ENCODE data around the gene TRIM54. TPM values are rescaled to one million over a fixed set of nuclear protein-coding genes. Genes with fewer than 3 reads are reported as not detected.
A peak's percentile ranks its signal among the peaks of the same experiment; 100 is the strongest.
"Not testable (repeated sequence)": the region's sequence is repeated elsewhere in the genome, so short reads cannot be mapped to it uniquely, and the experiment has no call there.

The TRIM54 gene
- total RNA-seq, 1 donor from 2014 or later: not detected

DNA sequence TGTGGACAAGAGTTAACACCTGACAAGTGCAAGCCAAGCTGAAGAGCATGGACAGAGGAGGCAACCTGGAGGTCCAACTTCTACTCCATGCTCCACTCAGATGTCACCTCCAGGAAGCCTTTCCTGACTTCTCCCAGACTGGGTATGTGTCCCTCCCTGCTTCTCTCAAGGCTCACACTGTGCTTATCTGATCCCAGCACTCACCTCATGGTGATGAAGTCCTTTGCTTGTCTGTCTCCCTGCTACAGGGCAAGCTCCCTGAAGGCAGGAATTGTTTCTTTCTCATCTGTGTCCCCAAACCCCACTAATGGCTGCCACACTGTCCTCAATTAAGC, 16.7 kb upstream of the TRIM54 start:
- no peak for DNase-seq (ENCODE audit: low spot score)
- Mint-ChIP-seq H3K27me3 (ENCODE audit: unreplicated experiment) (peaks cover 17% of the 10 kb centered on the region), H3K4me3 (ENCODE audit: unreplicated experiment) (peak overlapping the region; percentile 77), H3K9me3 (ENCODE audit: unreplicated experiment) (no peaks in the 10 kb centered on the region), H3K27ac (ENCODE audit: unreplicated experiment) (peak overlapping the region; percentile 39), H3K4me1 (ENCODE audit: unreplicated experiment) (peaks cover 26% of the 10 kb centered on the region), H3K36me3 (ENCODE audit: low read depth, unreplicated experiment) (peaks cover 8% of the 10 kb centered on the region)
- TF ChIP-seq, protein P1, sequence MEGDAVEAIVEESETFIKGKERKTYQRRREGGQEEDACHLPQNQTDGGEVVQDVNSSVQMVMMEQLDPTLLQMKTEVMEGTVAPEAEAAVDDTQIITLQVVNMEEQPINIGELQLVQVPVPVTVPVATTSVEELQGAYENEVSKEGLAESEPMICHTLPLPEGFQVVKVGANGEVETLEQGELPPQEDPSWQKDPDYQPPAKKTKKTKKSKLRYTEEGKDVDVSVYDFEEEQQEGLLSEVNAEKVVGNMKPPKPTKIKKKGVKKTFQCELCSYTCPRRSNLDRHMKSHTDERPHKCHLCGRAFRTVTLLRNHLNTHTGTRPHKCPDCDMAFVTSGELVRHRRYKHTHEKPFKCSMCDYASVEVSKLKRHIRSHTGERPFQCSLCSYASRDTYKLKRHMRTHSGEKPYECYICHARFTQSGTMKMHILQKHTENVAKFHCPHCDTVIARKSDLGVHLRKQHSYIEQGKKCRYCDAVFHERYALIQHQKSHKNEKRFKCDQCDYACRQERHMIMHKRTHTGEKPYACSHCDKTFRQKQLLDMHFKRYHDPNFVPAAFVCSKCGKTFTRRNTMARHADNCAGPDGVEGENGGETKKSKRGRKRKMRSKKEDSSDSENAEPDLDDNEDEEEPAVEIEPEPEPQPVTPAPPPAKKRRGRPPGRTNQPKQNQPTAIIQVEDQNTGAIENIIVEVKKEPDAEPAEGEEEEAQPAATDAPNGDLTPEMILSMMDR (IDR thresholded peaks at IDR 0.05; ENCODE audit: unreplicated experiment): no peak

DNA sequence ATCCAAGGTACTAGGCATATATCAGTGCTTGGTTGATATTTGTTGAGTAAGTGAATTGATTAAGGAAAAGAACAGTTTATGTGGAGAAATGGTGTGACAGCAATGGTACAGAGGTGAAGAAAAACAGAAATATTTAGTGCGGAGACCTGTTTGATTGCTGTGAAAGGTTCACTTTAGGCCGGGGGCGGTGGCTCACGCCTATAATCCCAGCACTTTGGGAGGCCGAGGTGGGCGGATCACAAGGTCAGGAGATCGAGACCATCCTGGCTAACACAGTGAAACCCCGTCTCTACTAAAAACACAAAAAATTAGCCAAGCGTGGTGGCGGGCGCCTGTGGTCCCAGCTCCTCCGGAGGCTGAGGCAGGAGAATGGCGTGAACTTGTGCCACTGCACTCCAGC, 13.9 kb upstream of the TRIM54 start:
- not testable (repeated sequence) for H3K27me3 Mint-ChIP-seq (ENCODE audit: unreplicated experiment); H3K36me3 Mint-ChIP-seq (ENCODE audit: low read depth, unreplicated experiment); H3K27ac Mint-ChIP-seq (ENCODE audit: unreplicated experiment); H3K4me3 Mint-ChIP-seq (ENCODE audit: unreplicated experiment); H3K9me3 Mint-ChIP-seq (ENCODE audit: unreplicated experiment); DNase-seq (ENCODE audit: low spot score)
- peaks cover 13% of the 10 kb centered on the region for H3K4me1 Mint-ChIP-seq (ENCODE audit: unreplicated experiment)

DNA sequence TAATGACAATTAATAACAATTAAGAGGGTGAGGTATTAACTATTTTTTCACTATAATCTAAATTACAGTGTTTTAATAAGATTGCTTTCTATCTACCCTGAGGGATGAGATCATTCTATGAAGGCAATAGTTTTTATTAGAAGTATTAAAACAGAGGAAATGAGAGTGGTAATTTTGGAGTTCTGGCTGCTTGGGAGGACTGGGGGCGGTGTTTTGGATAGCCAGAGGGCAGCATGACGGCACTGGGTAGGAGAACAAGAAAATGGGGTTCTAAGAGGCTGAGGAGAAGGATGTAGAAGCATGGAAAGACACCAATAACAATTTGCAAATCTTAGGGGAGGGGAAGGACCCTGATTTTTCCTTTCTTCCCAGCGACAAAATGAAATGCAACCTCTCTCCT, 12.1 kb upstream of the TRIM54 start:
- no peaks in the 10 kb centered on the region for H3K36me3 Mint-ChIP-seq (ENCODE audit: low read depth, unreplicated experiment)
- H3K4me1 Mint-ChIP-seq (ENCODE audit: unreplicated experiment): peaks cover 4% of the 10 kb centered on the region
- no peaks in the 10 kb centered on the region for H3K9me3 Mint-ChIP-seq (ENCODE audit: unreplicated experiment)
- no peak overlapping the region for H3K4me3 Mint-ChIP-seq (ENCODE audit: unreplicated experiment)
- no peak for DNase-seq (ENCODE audit: low spot score)
- H3K27ac Mint-ChIP-seq (ENCODE audit: unreplicated experiment): no peak overlapping the region
- H3K27me3 Mint-ChIP-seq (ENCODE audit: unreplicated experiment): peaks cover 4% of the 10 kb centered on the region
- TF ChIP-seq, protein P1 (IDR thresholded peaks at IDR 0.05; ENCODE audit: unreplicated experiment): no peak

DNA sequence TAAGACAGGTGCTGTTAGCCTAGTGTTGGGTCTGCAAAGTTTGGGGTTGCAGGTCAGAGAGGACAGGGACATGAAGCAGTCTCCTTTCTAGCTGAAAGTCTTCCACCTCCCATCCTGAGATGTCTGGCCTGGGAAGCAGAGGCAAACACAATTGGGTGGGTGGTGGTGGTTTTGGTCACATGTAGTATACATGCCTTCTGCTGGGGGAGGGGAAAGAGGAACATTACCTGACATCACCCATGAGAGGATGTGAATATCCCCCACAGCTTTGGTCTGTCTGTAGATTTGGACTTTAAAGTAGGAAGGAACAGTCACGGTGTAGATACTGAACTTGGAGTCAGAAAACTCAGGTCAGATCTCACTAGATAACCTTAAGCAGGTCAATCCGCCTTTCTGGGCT, 11.6 kb upstream of the TRIM54 start:
- H3K4me1 Mint-ChIP-seq (ENCODE audit: unreplicated experiment): no peaks in the 10 kb centered on the region
- no peak overlapping the region for H3K4me3 Mint-ChIP-seq (ENCODE audit: unreplicated experiment)
- no peaks in the 10 kb centered on the region for H3K36me3 Mint-ChIP-seq (ENCODE audit: low read depth, unreplicated experiment)
- no peaks in the 10 kb centered on the region for H3K9me3 Mint-ChIP-seq (ENCODE audit: unreplicated experiment)
- TF ChIP-seq, protein P1 (IDR thresholded peaks at IDR 0.05; ENCODE audit: unreplicated experiment): no peak
- H3K27ac Mint-ChIP-seq (ENCODE audit: unreplicated experiment): no peak overlapping the region
- DNase-seq (ENCODE audit: low spot score): no peak
- H3K27me3 Mint-ChIP-seq (ENCODE audit: unreplicated experiment): peaks cover 4% of the 10 kb centered on the region

DNA sequence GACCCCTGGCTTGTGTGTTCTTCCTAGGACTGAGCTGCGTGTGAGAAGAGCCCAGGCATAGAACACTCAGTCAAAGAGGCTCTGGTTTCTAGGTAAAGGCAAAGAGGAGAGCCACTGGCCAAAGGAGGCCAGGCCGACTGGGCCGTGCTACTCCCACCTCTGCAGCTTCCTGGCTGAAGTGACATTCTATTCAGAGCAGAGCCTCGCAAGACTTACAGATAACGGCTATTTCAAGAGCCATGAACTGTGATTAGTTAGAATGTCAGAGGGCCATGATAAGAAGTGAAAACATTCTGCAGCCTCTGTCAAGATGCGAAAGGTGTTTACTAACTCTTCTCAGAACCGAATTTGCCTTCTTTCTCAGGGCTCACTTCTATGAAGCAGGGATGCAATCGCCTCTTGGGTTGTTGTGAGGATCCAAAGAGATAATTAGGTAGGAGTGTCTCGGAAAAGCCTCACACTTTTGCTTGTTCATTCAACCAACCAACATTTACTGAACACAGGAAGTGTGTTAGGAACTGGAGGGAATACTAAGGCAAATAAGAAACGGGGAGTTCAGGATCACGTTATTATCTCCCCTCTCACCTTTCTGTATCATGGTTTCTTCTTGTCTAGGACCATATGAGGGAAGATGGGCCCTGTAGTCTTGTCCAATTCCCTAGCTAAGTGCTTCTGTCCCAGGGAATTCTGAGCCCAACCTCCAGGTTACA, 10.4 kb upstream of the TRIM54 start:
- Mint-ChIP-seq H3K27me3 (ENCODE audit: unreplicated experiment) (peaks cover 4% of the 10 kb centered on the region), H3K4me3 (ENCODE audit: unreplicated experiment) (no peak overlapping the region), H3K27ac (ENCODE audit: unreplicated experiment) (no peak overlapping the region), H3K9me3 (ENCODE audit: unreplicated experiment) (no peaks in the 10 kb centered on the region), H3K36me3 (ENCODE audit: low read depth, unreplicated experiment) (no peaks in the 10 kb centered on the region), H3K4me1 (ENCODE audit: unreplicated experiment) (no peaks in the 10 kb centered on the region)
- no peak for DNase-seq (ENCODE audit: low spot score)
- TF ChIP-seq, protein P1 (IDR thresholded peaks at IDR 0.05; ENCODE audit: unreplicated experiment): no peak

DNA sequence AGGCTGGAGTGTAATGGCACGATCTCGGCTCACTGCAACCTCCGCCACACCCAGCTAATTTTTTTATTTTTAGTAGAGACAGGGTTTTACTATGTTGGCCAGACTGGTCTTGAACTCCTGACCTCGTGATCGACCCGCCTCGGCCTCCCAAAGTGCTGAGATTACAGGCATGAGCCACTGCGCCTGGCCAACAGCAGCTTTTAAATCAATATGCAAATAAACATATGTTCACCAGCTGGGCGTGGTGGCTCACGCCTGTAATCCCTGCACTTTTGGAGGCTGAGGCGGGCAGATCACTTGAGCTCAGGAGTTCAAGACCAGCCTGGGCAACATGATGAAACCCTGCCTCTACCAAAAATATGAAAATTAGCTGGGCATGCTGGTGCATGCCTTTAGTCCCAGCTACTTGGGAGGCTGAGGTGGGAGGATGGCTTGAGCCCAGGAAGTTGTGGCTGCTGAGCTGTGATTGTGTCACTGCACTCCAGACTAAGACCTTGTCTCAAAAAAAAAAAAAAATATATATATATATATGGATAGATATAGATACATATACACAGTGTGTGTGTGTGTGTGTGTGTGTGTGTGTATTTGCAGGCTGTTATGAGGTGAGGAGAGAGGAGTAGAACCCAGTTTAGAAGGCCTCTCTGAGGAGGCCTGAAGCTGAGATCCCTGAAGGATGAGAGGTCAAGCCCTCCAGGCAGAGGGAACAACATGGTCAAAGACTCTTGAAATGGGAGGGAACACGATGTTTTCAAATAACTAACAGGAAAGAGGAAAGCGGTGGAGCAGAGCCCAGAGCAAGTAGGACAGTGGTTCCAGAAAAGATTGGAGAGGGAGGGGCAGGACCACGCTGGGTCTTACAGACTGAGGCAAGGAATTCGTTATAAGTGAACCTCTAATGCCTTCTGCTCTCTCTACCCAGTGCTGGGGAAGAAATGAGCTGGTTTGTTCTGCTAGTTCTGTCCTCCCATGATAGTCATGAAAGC, 9.4 kb upstream of the TRIM54 start:
- H3K4me1 Mint-ChIP-seq (ENCODE audit: unreplicated experiment); H3K4me3 Mint-ChIP-seq (ENCODE audit: unreplicated experiment); H3K27ac Mint-ChIP-seq (ENCODE audit: unreplicated experiment); H3K9me3 Mint-ChIP-seq (ENCODE audit: unreplicated experiment); H3K36me3 Mint-ChIP-seq (ENCODE audit: low read depth, unreplicated experiment); DNase-seq (ENCODE audit: low spot score); H3K27me3 Mint-ChIP-seq (ENCODE audit: unreplicated experiment): not testable (repeated sequence)
